OCI-LY3 (cell line): ENCODE results near the gene DDX50.

Experiments used
- CTCF ChIP-seq: fragments of 200-600, 300-600 bp; sonication (generic); IDR thresholded peaks from 2 replicates; pipeline ENCODE4 v1.5.1; 2014; ENCODE audit warnings: antibody characterized with exemption, low read length, low read depth
- EZH2phosphoT487 ChIP-seq: fragments of 200-600 bp; shearing (Covaris generic); IDR thresholded peaks from 2 replicates; pipeline ENCODE4 v1.6.1; 2018; ENCODE audit warnings: antibody characterized with exemption, mixed run types, low read depth

- no peak for TF ChIP-seq CTCF
- no peak for TF ChIP-seq EZH2phosphoT487
These were observed 72.9 kb downstream of the DDX50 start for GRCh38 chr10:68973975-68974374.
